ENCODE results near the gene MBD3.
A peak's percentile ranks its signal among the peaks of the same experiment; 100 is the strongest.

Gene MBD3

DNA sequence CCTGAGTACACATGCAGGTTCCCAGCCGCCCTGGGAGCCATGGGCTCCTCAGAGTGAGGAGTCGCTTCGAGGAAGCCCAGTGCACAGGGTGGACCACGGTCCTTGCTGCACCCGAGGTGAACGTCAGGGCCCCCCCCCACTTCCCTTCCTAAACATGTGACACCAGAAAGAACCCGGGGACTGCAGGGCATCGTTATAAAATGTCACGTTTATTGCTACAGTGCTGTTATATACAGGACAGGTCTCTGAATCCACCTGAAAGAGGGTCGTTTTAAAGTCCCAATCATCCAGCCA is 16.4 kb upstream of the MBD3 start:
- H3K36me3 Mint-ChIP-seq (ENCODE audit: low read depth) = peaks cover 24% of the 10 kb centered on the region
- H3K27me3 Mint-ChIP-seq (ENCODE audit: low read depth, poor library complexity) = peaks cover 9% of the 10 kb centered on the region
- no peaks in the 10 kb centered on the region for H3K9me3 Mint-ChIP-seq
- no peak overlapping the region for H3K4me3 Mint-ChIP-seq
- TF ChIP-seq, protein P1, sequence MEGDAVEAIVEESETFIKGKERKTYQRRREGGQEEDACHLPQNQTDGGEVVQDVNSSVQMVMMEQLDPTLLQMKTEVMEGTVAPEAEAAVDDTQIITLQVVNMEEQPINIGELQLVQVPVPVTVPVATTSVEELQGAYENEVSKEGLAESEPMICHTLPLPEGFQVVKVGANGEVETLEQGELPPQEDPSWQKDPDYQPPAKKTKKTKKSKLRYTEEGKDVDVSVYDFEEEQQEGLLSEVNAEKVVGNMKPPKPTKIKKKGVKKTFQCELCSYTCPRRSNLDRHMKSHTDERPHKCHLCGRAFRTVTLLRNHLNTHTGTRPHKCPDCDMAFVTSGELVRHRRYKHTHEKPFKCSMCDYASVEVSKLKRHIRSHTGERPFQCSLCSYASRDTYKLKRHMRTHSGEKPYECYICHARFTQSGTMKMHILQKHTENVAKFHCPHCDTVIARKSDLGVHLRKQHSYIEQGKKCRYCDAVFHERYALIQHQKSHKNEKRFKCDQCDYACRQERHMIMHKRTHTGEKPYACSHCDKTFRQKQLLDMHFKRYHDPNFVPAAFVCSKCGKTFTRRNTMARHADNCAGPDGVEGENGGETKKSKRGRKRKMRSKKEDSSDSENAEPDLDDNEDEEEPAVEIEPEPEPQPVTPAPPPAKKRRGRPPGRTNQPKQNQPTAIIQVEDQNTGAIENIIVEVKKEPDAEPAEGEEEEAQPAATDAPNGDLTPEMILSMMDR (IDR thresholded peaks at IDR 0.05) = no peak
- DNase-seq = no peak
- H3K4me1 Mint-ChIP-seq = peaks cover 8% of the 10 kb centered on the region
- H3K27ac Mint-ChIP-seq = peak overlapping the region; percentile 68

DNA sequence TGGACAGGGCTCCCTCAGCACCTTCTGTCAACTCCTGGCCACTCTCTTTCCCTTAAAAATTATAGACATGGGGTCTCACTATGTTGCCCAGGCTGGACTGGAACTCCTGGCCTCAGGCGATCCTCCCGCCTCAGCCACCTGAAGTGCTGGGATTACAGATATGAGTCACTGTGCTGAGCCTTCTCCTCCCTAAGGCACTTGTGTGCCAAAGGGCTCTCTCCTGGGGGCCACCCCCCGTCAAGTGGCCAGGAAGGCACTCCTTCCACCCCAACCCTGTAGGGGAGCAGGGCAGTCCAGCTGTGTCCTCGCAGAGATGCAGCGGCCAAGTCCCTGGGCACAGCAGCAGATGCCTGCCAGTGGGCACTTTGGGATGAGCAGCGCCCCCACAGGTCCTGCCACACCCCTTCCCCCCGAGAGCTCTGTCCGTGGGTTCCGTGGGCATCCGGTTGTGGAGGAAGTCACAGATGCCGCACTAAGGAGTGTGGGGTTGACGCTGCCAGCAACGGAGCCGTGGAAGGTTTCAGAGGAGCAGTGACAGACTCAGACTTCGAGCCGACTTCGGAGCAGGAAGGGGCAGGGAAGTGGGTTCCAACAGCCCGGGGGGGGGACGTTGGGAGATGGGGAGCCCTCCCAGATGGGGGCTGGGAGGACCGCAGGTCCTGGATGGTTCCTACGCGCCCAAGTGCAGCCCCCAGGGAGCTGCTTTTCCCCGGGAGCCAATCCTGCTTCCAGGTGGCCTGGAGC is 15.9 kb upstream of the MBD3 start:
- no peak for DNase-seq
- peaks cover 19% of the 10 kb centered on the region for H3K36me3 Mint-ChIP-seq (ENCODE audit: low read depth)
- H3K27ac Mint-ChIP-seq = no peak overlapping the region
- no peaks in the 10 kb centered on the region for H3K9me3 Mint-ChIP-seq
- no peak overlapping the region for H3K4me3 Mint-ChIP-seq
- H3K4me1 Mint-ChIP-seq = peaks cover 8% of the 10 kb centered on the region
- peaks cover 9% of the 10 kb centered on the region for H3K27me3 Mint-ChIP-seq (ENCODE audit: low read depth, poor library complexity)
- TF ChIP-seq, protein P1 (IDR thresholded peaks at IDR 0.05) = no peak

GRCh38 chr19:1606138-1606651 is 13.5 kb upstream of the MBD3 start:
- peak overlapping the region; percentile 100 for H3K27ac Mint-ChIP-seq
- peak overlapping the region; percentile 94 for H3K4me3 Mint-ChIP-seq
- DNase-seq = no peak
- peaks cover 24% of the 10 kb centered on the region for H3K36me3 Mint-ChIP-seq (ENCODE audit: low read depth)
- TF ChIP-seq, protein P1 (IDR thresholded peaks at IDR 0.05) = no peak
- H3K27me3 Mint-ChIP-seq (ENCODE audit: low read depth, poor library complexity) = peaks cover 9% of the 10 kb centered on the region
- no peaks in the 10 kb centered on the region for H3K9me3 Mint-ChIP-seq
- peaks cover 17% of the 10 kb centered on the region for H3K4me1 Mint-ChIP-seq

- Mint-ChIP-seq H3K4me3 (peak within 1 kb of the TSS; percentile 94), H3K4me1 (peaks cover 17% of the 10 kb centered on the region), H3K27ac (peak within 1 kb of the TSS; percentile 100), H3K36me3 (ENCODE audit: low read depth) (peaks cover 20% of the 10 kb centered on the region), H3K9me3 (no peaks in the 10 kb centered on the region), H3K27me3 (ENCODE audit: low read depth, poor library complexity) (peaks cover 9% of the 10 kb centered on the region)
- TF ChIP-seq, protein P1 (IDR thresholded peaks at IDR 0.05) = peak; percentile 37
- DNase-seq = peak; percentile 94
Measured at GRCh38 chr19:1605236-1606137, 12.8 kb upstream of the MBD3 start, which contains the start of gene UQCR11. TSS of gene UQCR11 (minus strand) at chr19:1605462. CDS start at chr19:1605409, 53 bp downstream.

- H3K27me3 Mint-ChIP-seq (ENCODE audit: low read depth, poor library complexity) = peaks cover 9% of the 10 kb centered on the region
- no peak for DNase-seq
- H3K36me3 Mint-ChIP-seq (ENCODE audit: low read depth) = peaks cover 25% of the 10 kb centered on the region
- peak overlapping the region; percentile 66 for H3K27ac Mint-ChIP-seq
- H3K9me3 Mint-ChIP-seq = no peaks in the 10 kb centered on the region
- TF ChIP-seq, protein P1 (IDR thresholded peaks at IDR 0.05) = no peak
- H3K4me3 Mint-ChIP-seq = no peak overlapping the region
- H3K4me1 Mint-ChIP-seq = peaks cover 17% of the 10 kb centered on the region
Measured at GRCh38 chr19:1602091-1602707, 9.5 kb upstream of the MBD3 start.

Measured in nephron progenitor cell (in vitro differentiated cells).